ENCODE results near the gene CYP1B1. TPM values are rescaled to one million over a fixed set of nuclear protein-coding genes. Genes with fewer than 3 reads are reported as not detected.
"Not testable (repeated sequence)": the region's sequence is repeated elsewhere in the genome, so short reads cannot be mapped to it uniquely, and the experiment has no call there.

The CYP1B1 gene
- polyA plus RNA-seq, 3 donors from 2014 or later: 0.49 to 1.7 (median 1.2) TPM

GRCh38 chr2:38095079-38095995, 19.4 kb upstream of the CYP1B1 start:
- H3K27me3 Mint-ChIP-seq (ENCODE audit: low read depth in 3 of 3): peaks cover 4 to 27% (median 26%) of the 10 kb centered on the region in 3 donors
- H3K27ac Mint-ChIP-seq: no peak overlapping the region
- H3K9me3 Mint-ChIP-seq: peaks cover 0 to 1% (median 0%) of the 10 kb centered on the region in 6 donors

GRCh38 chr2:38093527-38094165, 17.7 kb upstream of the CYP1B1 start:
- no peak overlapping the region for H3K27ac Mint-ChIP-seq
- peaks cover 0 to 7% of the 10 kb centered on the region in 2 donors for H3K4me1 Mint-ChIP-seq
- no peaks in the 10 kb centered on the region for H3K36me3 Mint-ChIP-seq
- H3K9me3 Mint-ChIP-seq: peaks cover 0 to 1% (median 0%) of the 10 kb centered on the region in 6 donors
- no peak overlapping the region for H3K4me3 Mint-ChIP-seq
- peaks cover under 1 to 21% (median 20%) of the 10 kb centered on the region in 3 donors for H3K27me3 Mint-ChIP-seq (ENCODE audit: low read depth in 3 of 3)
- no peak for DNase-seq

More at GRCh38 chr2:38095079-38095995, 19.4 kb upstream of the CYP1B1 start:
- no peak overlapping the region for H3K4me3 Mint-ChIP-seq
- peaks cover 0 to 7% of the 10 kb centered on the region in 2 donors for H3K4me1 Mint-ChIP-seq
- no peaks in the 10 kb centered on the region for H3K36me3 Mint-ChIP-seq
- no peak for DNase-seq

DNA sequence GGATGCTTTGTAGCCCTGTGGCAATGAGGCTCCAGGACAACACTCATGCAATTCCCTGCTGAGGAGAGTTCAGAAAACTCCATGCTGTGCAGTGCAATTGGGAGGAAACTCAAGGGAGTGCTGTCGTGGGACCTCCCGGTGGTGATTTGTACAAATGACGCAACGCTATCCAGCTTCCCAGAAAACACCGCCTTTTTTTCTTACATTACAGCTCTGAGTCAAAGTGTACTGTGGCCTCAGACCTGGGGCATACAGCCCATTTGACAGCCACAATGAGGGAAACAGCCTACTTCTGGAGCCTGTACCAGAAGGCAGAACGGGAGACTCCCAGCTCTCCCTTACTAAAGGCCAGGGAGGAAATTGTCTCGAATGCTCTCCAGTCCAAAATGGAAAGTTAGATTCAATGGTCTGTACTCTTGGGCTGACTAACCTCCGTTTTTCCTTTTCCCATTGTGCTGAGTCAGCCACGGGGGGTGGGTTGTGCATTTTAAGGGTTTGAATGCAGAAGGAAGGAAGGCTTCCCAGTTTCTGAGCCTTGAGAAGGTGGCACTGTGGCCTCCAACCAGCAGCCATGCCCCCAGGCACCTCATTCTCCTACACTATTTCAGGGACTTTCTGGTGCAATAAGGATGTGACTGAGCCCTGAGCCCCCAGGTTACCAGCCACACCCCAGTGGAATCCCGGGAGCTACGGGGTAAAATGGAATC, 16.4 kb upstream of the CYP1B1 start:
- no peak overlapping the region for H3K27ac Mint-ChIP-seq
- H3K4me3 Mint-ChIP-seq: no peak overlapping the region
- peaks cover 0 to 15% (median 13%) of the 10 kb centered on the region in 3 donors for H3K27me3 Mint-ChIP-seq (ENCODE audit: low read depth in 3 of 3)
- no peaks in the 10 kb centered on the region for H3K9me3 Mint-ChIP-seq
- no peak for DNase-seq
- no peaks in the 10 kb centered on the region for H3K36me3 Mint-ChIP-seq
- H3K4me1 Mint-ChIP-seq: no peaks in the 10 kb centered on the region

GRCh38 chr2:38091760-38092159, 15.8 kb upstream of the CYP1B1 start:
- H3K27ac Mint-ChIP-seq: no peak overlapping the region
- H3K4me1 Mint-ChIP-seq: no peaks in the 10 kb centered on the region
- H3K4me3 Mint-ChIP-seq: no peak overlapping the region
- peaks cover 0 to 15% (median 12%) of the 10 kb centered on the region in 3 donors for H3K27me3 Mint-ChIP-seq (ENCODE audit: low read depth in 3 of 3)
- DNase-seq: no peak
- no peaks in the 10 kb centered on the region for H3K9me3 Mint-ChIP-seq
- H3K36me3 Mint-ChIP-seq: no peaks in the 10 kb centered on the region

DNA sequence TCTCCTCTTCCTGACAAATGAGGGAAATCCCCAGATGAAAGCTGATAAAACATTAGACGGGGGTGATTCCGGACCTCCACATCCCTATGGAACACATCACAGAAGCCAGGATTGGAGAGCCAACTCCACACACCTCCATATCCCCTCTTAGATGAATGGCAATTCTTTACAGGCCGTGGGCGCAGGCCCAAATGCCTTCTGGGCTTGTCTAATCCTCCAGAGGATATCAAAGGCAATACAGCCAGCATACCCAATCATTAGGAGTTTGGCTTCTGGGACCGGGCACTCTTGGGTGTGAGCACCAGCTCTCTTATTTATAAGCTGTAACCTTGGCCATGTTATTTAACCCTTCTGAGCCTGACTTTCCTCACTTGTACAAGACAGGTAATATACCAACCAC, 15.0 kb upstream of the CYP1B1 start:
- Mint-ChIP-seq H3K27me3 (ENCODE audit: low read depth in 3 of 3) (peaks cover 0 to 15% (median 11%) of the 10 kb centered on the region in 3 donors), H3K4me1 (no peaks in the 10 kb centered on the region), H3K9me3 (no peaks in the 10 kb centered on the region), H3K27ac (no peak overlapping the region), H3K36me3 (no peaks in the 10 kb centered on the region), H3K4me3 (no peak overlapping the region)
- no peak for DNase-seq

DNA sequence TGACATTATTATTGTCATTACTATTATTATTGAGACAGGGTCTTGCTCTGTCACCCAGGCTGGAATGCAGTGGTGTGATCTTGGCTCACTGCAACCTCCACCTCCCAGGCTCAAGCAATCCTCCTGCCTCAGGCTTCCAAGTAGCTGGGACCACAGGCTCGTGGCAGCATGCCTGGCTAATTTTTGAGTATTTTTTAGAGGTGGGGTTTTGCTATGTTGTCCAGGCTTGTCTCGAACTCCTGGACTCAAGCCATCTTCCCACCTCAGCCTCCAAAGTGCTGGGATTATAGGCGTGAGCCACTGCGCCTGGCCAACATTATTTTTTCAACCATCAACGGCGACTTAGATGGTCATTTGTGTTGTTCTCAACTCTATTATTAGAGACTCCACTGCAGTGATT, 14.3 kb upstream of the CYP1B1 start:
- not testable (repeated sequence) for H3K27ac Mint-ChIP-seq, H3K9me3 Mint-ChIP-seq, H3K4me3 Mint-ChIP-seq, DNase-seq, H3K36me3 Mint-ChIP-seq, H3K4me1 Mint-ChIP-seq
- peaks cover 0 to 19% (median 6%) of the 10 kb centered on the region in 3 donors for H3K27me3 Mint-ChIP-seq (ENCODE audit: low read depth in 3 of 3)

- H3K27me3 Mint-ChIP-seq (ENCODE audit: low read depth in 3 of 3): peaks cover 4 to 15% (median 8%) of the 10 kb centered on the region in 3 donors
- not testable (repeated sequence) for H3K36me3 Mint-ChIP-seq, H3K4me3 Mint-ChIP-seq, DNase-seq, H3K27ac Mint-ChIP-seq, H3K4me1 Mint-ChIP-seq, H3K9me3 Mint-ChIP-seq
Measured at GRCh38 chr2:38085998-38086698, 10.2 kb upstream of the CYP1B1 start.

DNA sequence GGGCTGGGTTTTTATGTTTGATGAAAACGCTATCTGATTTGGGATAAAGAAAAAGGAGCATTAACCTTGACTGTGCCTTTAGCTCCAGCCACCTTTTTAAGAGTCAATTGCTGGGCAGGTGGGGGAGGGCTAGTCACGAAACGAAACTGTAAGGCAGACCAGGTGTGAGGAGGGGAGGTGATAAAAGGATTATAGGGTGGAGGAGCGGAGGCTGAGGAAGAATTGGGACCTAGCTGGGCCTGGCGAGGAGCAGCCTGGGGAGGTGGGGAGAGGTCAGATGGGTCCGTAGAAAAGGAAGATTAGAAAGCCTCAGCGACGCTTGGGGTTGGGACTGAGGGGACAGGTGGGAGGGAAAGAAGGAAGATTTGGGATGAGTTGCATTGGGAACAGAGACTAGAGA, 8.6 kb upstream of the CYP1B1 start:
- not testable (repeated sequence) for H3K4me1 Mint-ChIP-seq, H3K27ac Mint-ChIP-seq, H3K36me3 Mint-ChIP-seq, H3K9me3 Mint-ChIP-seq, H3K4me3 Mint-ChIP-seq, DNase-seq
- H3K27me3 Mint-ChIP-seq (ENCODE audit: low read depth in 3 of 3): peaks cover 4 to 12% (median 12%) of the 10 kb centered on the region in 3 donors

DNA sequence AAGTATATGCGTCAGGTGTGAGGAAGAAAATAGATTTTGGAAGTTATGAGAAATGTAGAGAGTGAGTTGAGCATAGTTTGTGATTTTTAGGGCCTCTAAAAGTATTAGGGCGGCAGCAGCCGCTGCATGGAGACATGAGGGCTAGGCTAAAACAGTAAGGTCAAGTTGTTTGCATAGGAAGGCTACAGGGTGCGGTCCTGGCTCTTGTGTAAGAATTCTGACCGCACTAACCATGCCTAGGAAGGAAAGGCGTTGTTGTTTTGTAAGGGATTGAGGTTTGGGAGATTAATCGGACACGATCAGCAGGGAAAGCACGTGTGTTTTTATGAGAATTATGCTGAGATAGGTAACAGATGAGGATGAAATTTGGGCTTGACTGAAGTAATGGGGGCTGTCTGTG, 6.8 kb upstream of the CYP1B1 start:
- not testable (repeated sequence) for H3K4me3 Mint-ChIP-seq, DNase-seq, H3K4me1 Mint-ChIP-seq, H3K36me3 Mint-ChIP-seq, H3K27ac Mint-ChIP-seq, H3K9me3 Mint-ChIP-seq
- H3K27me3 Mint-ChIP-seq (ENCODE audit: low read depth in 3 of 3): peaks cover 7 to 14% (median 12%) of the 10 kb centered on the region in 3 donors

DNA sequence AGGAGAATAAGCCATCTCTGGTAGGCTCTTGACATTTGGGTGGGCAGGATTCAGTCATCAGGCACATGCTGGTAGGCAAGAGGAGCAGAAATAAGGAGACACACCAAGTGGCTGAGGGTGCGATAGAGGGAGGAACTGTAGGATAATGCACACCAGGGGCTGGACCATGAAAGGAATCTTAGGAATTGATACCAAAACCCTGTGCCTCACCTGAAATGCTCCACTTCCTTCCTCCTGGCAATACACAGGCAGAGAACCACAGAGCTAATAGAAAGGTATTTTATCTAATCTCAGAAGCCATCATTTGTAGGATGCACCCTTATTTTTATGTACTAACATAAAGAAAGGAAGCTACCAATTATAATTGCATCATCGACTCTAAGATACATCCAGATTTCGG, 4.4 kb upstream of the CYP1B1 start:
- peaks cover 0 to 4% of the 10 kb centered on the region in 2 donors for H3K4me1 Mint-ChIP-seq
- H3K27me3 Mint-ChIP-seq (ENCODE audit: low read depth in 3 of 3): peaks cover 13 to 16% (median 13%) of the 10 kb centered on the region in 3 donors
- H3K4me3 Mint-ChIP-seq: no peak overlapping the region
- no peak for DNase-seq
- peaks cover 0 to 2% (median 0%) of the 10 kb centered on the region in 6 donors for H3K9me3 Mint-ChIP-seq
- H3K27ac Mint-ChIP-seq: no peak overlapping the region
- H3K36me3 Mint-ChIP-seq: no peaks in the 10 kb centered on the region

- Mint-ChIP-seq H3K4me1 (peaks cover 0 to 4% of the 10 kb centered on the region in 2 donors), H3K36me3 (no peaks in the 10 kb centered on the region), H3K27me3 (ENCODE audit: low read depth in 3 of 3) (peaks cover 11 to 13% (median 11%) of the 10 kb centered on the region in 3 donors), H3K27ac (no peak overlapping the region), H3K4me3 (no peak overlapping the region), H3K9me3 (peaks cover 0 to 2% (median 0%) of the 10 kb centered on the region in 6 donors)
- DNase-seq: no peak
Measured at GRCh38 chr2:38079116-38080052, 3.4 kb upstream of the CYP1B1 start.

GRCh38 chr2:38077431-38077769, 1.4 kb upstream of the CYP1B1 start:
- no peak for DNase-seq
- no peaks in the 10 kb centered on the region for H3K9me3 Mint-ChIP-seq
- peak overlapping the region in 4 of 5 donors; percentile 6 to 34 (median 28) for H3K4me3 Mint-ChIP-seq
- no peaks in the 10 kb centered on the region for H3K36me3 Mint-ChIP-seq
- no peak overlapping the region for H3K27ac Mint-ChIP-seq
- peaks cover 10 to 23% (median 17%) of the 10 kb centered on the region in 3 donors for H3K27me3 Mint-ChIP-seq (ENCODE audit: low read depth in 3 of 3)
- H3K4me1 Mint-ChIP-seq: peaks cover 7 to 9% of the 10 kb centered on the region in 2 donors

All from immature natural killer cell (primary cell).